Nephron (organoid): ENCODE results near the gene ZNF329.
A peak's percentile ranks its signal among the peaks of the same experiment; 100 is the strongest.

ENCODE experiments used
- H3K27ac Mint-ChIP-seq, 3 experiments: 2 replicates each; pipeline ENCODE4 v1.8.0; 2020; ENCODE audit warnings: mixed read lengths in 3 of 3, mild to moderate bottlenecking in 2 of 3, moderate library complexity in 1 of 3
- H3K27me3 Mint-ChIP-seq: 2 replicates; pipeline ENCODE4 v1.8.0; 2021; ENCODE audit warnings: low read depth, mild to moderate bottlenecking, moderate library complexity, mixed read lengths
- H3K36me3 Mint-ChIP-seq: 2 replicates; pipeline ENCODE4 v1.8.0; 2020; ENCODE audit warnings: low read depth, mixed read lengths
- H3K4me1 Mint-ChIP-seq: 2 replicates; pipeline ENCODE4 v1.8.0; 2020; ENCODE audit warnings: mixed read lengths
- H3K4me3 Mint-ChIP-seq, 3 experiments: 2 replicates each; pipeline ENCODE4 v1.8.0; 2020; ENCODE audit warnings: mild to moderate bottlenecking in 3 of 3, mixed read lengths in 3 of 3, moderate library complexity in 2 of 3
- H3K9me3 Mint-ChIP-seq: 2 replicates; pipeline ENCODE4 v1.8.0; 2020; ENCODE audit warnings: mixed read lengths
- CTCF ChIP-seq, 3 experiments: fragments of 200-600 bp; sonication (generic); IDR thresholded peaks; one replicate each; pipeline ENCODE4 v1.5.0; 2021; ENCODE audit warnings: antibody characterized with exemption in 3 of 3; ENCODE audit not compliant: unreplicated experiment in 3 of 3

The ZNF329 gene

GRCh38 chr19:58108546-58108817 is 42.1 kb downstream of the ZNF329 start:
- Mint-ChIP-seq H3K4me3 (no peak overlapping the region), H3K27me3 (no peaks in the 10 kb centered on the region), H3K27ac (no peak overlapping the region), H3K4me1 (no peaks in the 10 kb centered on the region), H3K36me3 (peaks cover 15% of the 10 kb centered on the region), H3K9me3 (peaks cover 65% of the 10 kb centered on the region)
- TF ChIP-seq CTCF (IDR thresholded peaks at IDR 0.05; ENCODE audit: unreplicated experiment in 3 of 3), result no peak

GRCh38 chr19:58107778-58108545 is 42.6 kb downstream of the ZNF329 start:
- no peak for TF ChIP-seq CTCF (IDR thresholded peaks at IDR 0.05; ENCODE audit: unreplicated experiment in 3 of 3)
- no peak overlapping the region for H3K4me3 Mint-ChIP-seq
- H3K36me3 Mint-ChIP-seq, result peaks cover 18% of the 10 kb centered on the region
- no peaks in the 10 kb centered on the region for H3K27me3 Mint-ChIP-seq
- peaks cover 65% of the 10 kb centered on the region for H3K9me3 Mint-ChIP-seq
- no peaks in the 10 kb centered on the region for H3K4me1 Mint-ChIP-seq
- H3K27ac Mint-ChIP-seq, result no peak overlapping the region

GRCh38 chr19:58098682-58098998 is 51.9 kb downstream of the ZNF329 start:
- peak overlapping the region; percentile 86 to 92 (median 87) for H3K4me3 Mint-ChIP-seq
- TF ChIP-seq CTCF (IDR thresholded peaks at IDR 0.05; ENCODE audit: unreplicated experiment in 3 of 3), result no peak
- H3K36me3 Mint-ChIP-seq, result peaks cover 46% of the 10 kb centered on the region
- peaks cover 42% of the 10 kb centered on the region for H3K9me3 Mint-ChIP-seq
- peak overlapping the region; percentile 90 to 99 (median 99) for H3K27ac Mint-ChIP-seq
- no peaks in the 10 kb centered on the region for H3K27me3 Mint-ChIP-seq
- H3K4me1 Mint-ChIP-seq, result peaks cover 6% of the 10 kb centered on the region

- Mint-ChIP-seq H3K36me3 (peaks cover 47% of the 10 kb centered on the region), H3K9me3 (peaks cover 40% of the 10 kb centered on the region), H3K4me3 (peak within 1 kb of the TSS; percentile 86 to 92 (median 87)), H3K27me3 (no peaks in the 10 kb centered on the region), H3K4me1 (peaks cover 6% of the 10 kb centered on the region), H3K27ac (peak within 1 kb of the TSS; percentile 90 to 99 (median 99))
- no peak for TF ChIP-seq CTCF (IDR thresholded peaks at IDR 0.05; ENCODE audit: unreplicated experiment in 3 of 3)
These were observed 52.6 kb downstream of the ZNF329 start, which contains the start of gene ZSCAN18 for GRCh38 chr19:58097781-58098681. Gene ZSCAN18, minus strand, starts transcription at chr19:58098231. Its CDS starts 7,964 bp downstream, at chr19:58090267.

GRCh38 chr19:58097349-58097748 is 53.2 kb downstream of the ZNF329 start:
- Mint-ChIP-seq H3K4me3 (peak overlapping the region; percentile 86 to 92 (median 87)), H3K36me3 (peaks cover 52% of the 10 kb centered on the region), H3K27ac (no peak overlapping the region), H3K27me3 (no peaks in the 10 kb centered on the region), H3K4me1 (peaks cover 6% of the 10 kb centered on the region), H3K9me3 (peaks cover 39% of the 10 kb centered on the region)
- TF ChIP-seq CTCF (IDR thresholded peaks at IDR 0.05; ENCODE audit: unreplicated experiment in 3 of 3), result no peak
